GM19468 (cell line): ENCODE data around the gene RYR2.

Experiments used
- ATAC-seq: cut with Tn5 transposase; IDR thresholded peaks from one replicate; pipeline ENCODE4 v1.9.1; 2021; ENCODE audit warnings: mild to moderate bottlenecking, moderate library complexity, moderate number of reproducible peaks; ENCODE audit not compliant: unreplicated experiment; ENCODE audit errors: extremely low read depth

Gene RYR2

GRCh38 chr1:237737938-237738610 is 696.1 kb downstream of the RYR2 start:
- no peak for ATAC-seq

- ATAC-seq, result no peak
Measured at GRCh38 chr1:237740846-237741245, 698.9 kb downstream of the RYR2 start.

GRCh38 chr1:237745545-237745944 is 703.6 kb downstream of the RYR2 start:
- no peak for ATAC-seq

GRCh38 chr1:237748171-237748960 is 706.4 kb downstream of the RYR2 start:
- no peak for ATAC-seq

- ATAC-seq, result no peak
Measured at GRCh38 chr1:237749122-237749521, 707.1 kb downstream of the RYR2 start.

GRCh38 chr1:237751090-237751489 is 709.1 kb downstream of the RYR2 start:
- ATAC-seq, result no peak

- ATAC-seq, result no peak
Measured at GRCh38 chr1:237754627-237755026, 712.6 kb downstream of the RYR2 start.

GRCh38 chr1:237756304-237756967 is 714.5 kb downstream of the RYR2 start:
- ATAC-seq, result no peak

- no peak for ATAC-seq
Measured at GRCh38 chr1:237759377-237759776, 717.4 kb downstream of the RYR2 start.

- no peak for ATAC-seq
Measured at GRCh38 chr1:237760951-237761350, 719.0 kb downstream of the RYR2 start.

GRCh38 chr1:237763137-237763536 is 721.2 kb downstream of the RYR2 start:
- no peak for ATAC-seq

GRCh38 chr1:237763751-237764150 is 721.8 kb downstream of the RYR2 start:
- ATAC-seq, result no peak

GRCh38 chr1:237769916-237770315 is 727.9 kb downstream of the RYR2 start:
- ATAC-seq, result no peak

GRCh38 chr1:237772009-237772408 is 730.0 kb downstream of the RYR2 start:
- ATAC-seq, result no peak

- no peak for ATAC-seq
Measured at GRCh38 chr1:237774246-237774645, 732.3 kb downstream of the RYR2 start.

GRCh38 chr1:237779356-237779755 is 737.4 kb downstream of the RYR2 start:
- ATAC-seq, result no peak

GRCh38 chr1:237786066-237786719 is 744.2 kb downstream of the RYR2 start:
- no peak for ATAC-seq

- ATAC-seq, result no peak
Measured at GRCh38 chr1:237788069-237788468, 746.1 kb downstream of the RYR2 start.

- ATAC-seq, result no peak
Measured at GRCh38 chr1:237789619-237790018, 747.6 kb downstream of the RYR2 start.

- ATAC-seq, result no peak
Measured at GRCh38 chr1:237791592-237791991, 749.6 kb downstream of the RYR2 start.

GRCh38 chr1:237792149-237792548 is 750.2 kb downstream of the RYR2 start:
- no peak for ATAC-seq
